Ishikawa (cell line): Measurements from ENCODE around the gene RBM44.

ENCODE experiments used
- CEBPB ChIP-seq: IDR thresholded peaks from 2 replicates; pipeline ENCODE4 v1.6.1; 2012
- CREB1 ChIP-seq: IDR thresholded peaks from 2 replicates; pipeline ENCODE4 v1.6.1; 2012; ENCODE audit warnings: low read depth
- EGR1 ChIP-seq: IDR thresholded peaks from 2 replicates; pipeline ENCODE4 v1.6.1; 2012
- EP300 ChIP-seq: IDR thresholded peaks from 2 replicates; pipeline ENCODE4 v1.6.1; 2012; ENCODE audit warnings: borderline replicate concordance
- FOXM1 ChIP-seq: IDR thresholded peaks from 2 replicates; pipeline ENCODE4 v1.6.1; 2012; ENCODE audit warnings: low read depth, borderline replicate concordance
- MAX ChIP-seq: IDR thresholded peaks from 2 replicates; pipeline ENCODE4 v1.6.1; 2012
- NFIC ChIP-seq: IDR thresholded peaks from 2 replicates; pipeline ENCODE4 v1.6.1; 2012
- RAD21 ChIP-seq: IDR thresholded peaks from 2 replicates; pipeline ENCODE4 v1.6.1; 2012; ENCODE audit warnings: low read depth
- REST ChIP-seq: IDR thresholded peaks from 2 replicates; pipeline ENCODE4 v1.6.1; 2012; ENCODE audit warnings: low read depth, mild to moderate bottlenecking
- TAF1 ChIP-seq: IDR thresholded peaks from 2 replicates; pipeline ENCODE4 v1.6.1; 2012; ENCODE audit warnings: low read depth, mild to moderate bottlenecking
- TCF12 ChIP-seq: IDR thresholded peaks from 2 replicates; pipeline ENCODE4 v1.6.1; 2012; ENCODE audit warnings: low read depth
- TEAD4 ChIP-seq: IDR thresholded peaks from 2 replicates; pipeline ENCODE4 v1.6.1; 2012
- USF1 ChIP-seq: IDR thresholded peaks from 2 replicates; pipeline ENCODE4 v1.6.1; 2012
- YY1 ChIP-seq: IDR thresholded peaks from 2 replicates; pipeline ENCODE4 v1.6.1; 2012; ENCODE audit warnings: low read depth
- ZBTB7A ChIP-seq: IDR thresholded peaks from 2 replicates; pipeline ENCODE4 v1.6.1; 2012; ENCODE audit warnings: low read depth

RBM44 gene

GRCh38 chr2:237869343-237870102 is 70.9 kb downstream of the RBM44 start:
- TF ChIP-seq MAX (no peak), CREB1 (no peak), REST (no peak), EGR1 (no peak), ZBTB7A (no peak), CEBPB (no peak), NFIC (no peak), TCF12 (no peak), USF1 (no peak), FOXM1 (no peak), TEAD4 (no peak), EP300 (no peak), YY1 (no peak), RAD21 (no peak), TAF1 (no peak)

- no peak for TF ChIP-seq CREB1
- no peak for TF ChIP-seq TAF1
- TF ChIP-seq CEBPB, result no peak
- TF ChIP-seq FOXM1, result no peak
- no peak for TF ChIP-seq EGR1
These were observed 71.5 kb downstream of the RBM44 start for GRCh38 chr2:237870126-237870525.

GRCh38 chr2:237870754-237871651 is 72.4 kb downstream of the RBM44 start:
- TF ChIP-seq EGR1 (no peak), ZBTB7A (no peak), FOXM1 (no peak), NFIC (no peak), EP300 (no peak), REST (no peak), CEBPB (no peak), USF1 (no peak), YY1 (no peak), CREB1 (no peak), TCF12 (no peak), TAF1 (no peak), MAX (no peak), RAD21 (no peak), TEAD4 (no peak)

GRCh38 chr2:237872178-237872887 is 73.8 kb downstream of the RBM44 start:
- no peak for TF ChIP-seq TCF12
- TF ChIP-seq NFIC, result no peak
- TF ChIP-seq EP300, result no peak
- TF ChIP-seq FOXM1, result no peak
- TF ChIP-seq REST, result no peak
- no peak for TF ChIP-seq CREB1
- no peak for TF ChIP-seq YY1
- no peak for TF ChIP-seq EGR1
- TF ChIP-seq RAD21, result no peak
- TF ChIP-seq ZBTB7A, result no peak
- TF ChIP-seq CEBPB, result no peak
- TF ChIP-seq TAF1, result no peak
- no peak for TF ChIP-seq TEAD4
- no peak for TF ChIP-seq MAX
- TF ChIP-seq USF1, result no peak
